LNCAP (cell line): Measurements from ENCODE around the gene CD300H.

Experiments used
- TF ChIP-seq, protein P1 (sequence below): fragments of 450-650 bp; IDR thresholded peaks from 2 replicates; pipeline ENCODE4 v1.5.1; 2017; ENCODE audit warnings: mild to moderate bottlenecking

Gene CD300H

DNA sequence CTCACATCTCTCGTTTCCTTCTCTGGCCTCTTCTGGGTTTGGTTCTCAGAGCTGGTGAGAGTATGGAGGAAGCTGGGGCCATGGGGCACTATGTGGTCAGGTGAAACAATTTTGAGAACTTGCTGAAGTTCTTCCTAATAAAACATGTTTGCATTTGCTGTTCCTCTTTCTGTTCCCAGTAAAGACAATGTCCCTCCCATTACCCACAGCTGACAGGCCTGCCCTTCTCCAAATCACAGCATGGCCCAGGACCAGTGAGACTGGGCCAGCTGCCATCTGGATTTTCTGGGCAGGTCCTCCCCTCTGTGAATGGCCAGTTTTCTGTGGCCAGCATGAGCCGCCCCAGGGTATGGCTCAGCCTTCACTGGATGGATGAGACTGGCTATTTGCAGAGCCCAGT lies at the start of gene CD300H:
TSS of gene CD300H (minus strand) at position 113 of the 400 bp plus-strand sequence.
- TF ChIP-seq, protein P1, sequence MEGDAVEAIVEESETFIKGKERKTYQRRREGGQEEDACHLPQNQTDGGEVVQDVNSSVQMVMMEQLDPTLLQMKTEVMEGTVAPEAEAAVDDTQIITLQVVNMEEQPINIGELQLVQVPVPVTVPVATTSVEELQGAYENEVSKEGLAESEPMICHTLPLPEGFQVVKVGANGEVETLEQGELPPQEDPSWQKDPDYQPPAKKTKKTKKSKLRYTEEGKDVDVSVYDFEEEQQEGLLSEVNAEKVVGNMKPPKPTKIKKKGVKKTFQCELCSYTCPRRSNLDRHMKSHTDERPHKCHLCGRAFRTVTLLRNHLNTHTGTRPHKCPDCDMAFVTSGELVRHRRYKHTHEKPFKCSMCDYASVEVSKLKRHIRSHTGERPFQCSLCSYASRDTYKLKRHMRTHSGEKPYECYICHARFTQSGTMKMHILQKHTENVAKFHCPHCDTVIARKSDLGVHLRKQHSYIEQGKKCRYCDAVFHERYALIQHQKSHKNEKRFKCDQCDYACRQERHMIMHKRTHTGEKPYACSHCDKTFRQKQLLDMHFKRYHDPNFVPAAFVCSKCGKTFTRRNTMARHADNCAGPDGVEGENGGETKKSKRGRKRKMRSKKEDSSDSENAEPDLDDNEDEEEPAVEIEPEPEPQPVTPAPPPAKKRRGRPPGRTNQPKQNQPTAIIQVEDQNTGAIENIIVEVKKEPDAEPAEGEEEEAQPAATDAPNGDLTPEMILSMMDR = no peak

DNA sequence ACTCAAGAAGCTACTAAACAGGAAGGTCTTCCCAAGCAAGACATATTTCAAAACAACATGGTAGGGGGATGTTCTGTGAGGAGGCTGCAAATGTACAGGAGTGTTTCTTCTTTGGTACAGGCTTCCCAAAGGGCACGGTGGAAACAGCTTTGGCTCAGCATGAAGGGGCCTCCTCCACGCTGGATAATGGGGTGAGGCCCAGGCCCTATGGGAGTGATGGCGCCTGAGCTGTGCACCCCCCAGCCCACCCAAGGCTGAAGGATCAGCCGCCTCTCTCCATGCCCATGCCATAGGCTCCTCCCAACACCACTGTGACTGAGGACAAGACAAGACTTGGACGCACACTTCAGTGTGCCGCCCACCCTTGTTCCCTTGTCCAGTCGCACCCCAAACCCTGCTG lies 49.4 kb upstream of the CD300H start:
- TF ChIP-seq, protein P1 = no peak

DNA sequence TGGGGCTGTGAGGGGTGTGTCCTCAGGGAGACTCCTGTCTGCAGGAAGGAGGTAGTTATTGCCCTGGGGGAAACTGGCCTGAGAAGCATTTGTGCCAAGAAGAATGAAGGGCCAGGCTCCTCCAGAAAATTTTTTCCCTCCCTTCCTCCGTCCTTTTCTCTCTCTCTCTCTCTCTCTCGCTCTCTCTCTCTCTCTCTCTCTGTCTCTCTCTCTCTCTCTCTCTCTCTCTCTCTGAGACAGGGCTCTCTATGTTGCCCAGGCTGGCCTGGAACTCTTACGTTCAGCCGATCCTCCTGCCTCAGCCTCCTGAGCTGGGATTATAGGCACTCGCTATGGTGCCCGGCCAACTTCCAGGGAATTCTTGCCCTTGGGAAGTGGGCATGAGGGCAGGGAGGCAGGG lies 44.7 kb upstream of the CD300H start:
- TF ChIP-seq, protein P1 = no peak

DNA sequence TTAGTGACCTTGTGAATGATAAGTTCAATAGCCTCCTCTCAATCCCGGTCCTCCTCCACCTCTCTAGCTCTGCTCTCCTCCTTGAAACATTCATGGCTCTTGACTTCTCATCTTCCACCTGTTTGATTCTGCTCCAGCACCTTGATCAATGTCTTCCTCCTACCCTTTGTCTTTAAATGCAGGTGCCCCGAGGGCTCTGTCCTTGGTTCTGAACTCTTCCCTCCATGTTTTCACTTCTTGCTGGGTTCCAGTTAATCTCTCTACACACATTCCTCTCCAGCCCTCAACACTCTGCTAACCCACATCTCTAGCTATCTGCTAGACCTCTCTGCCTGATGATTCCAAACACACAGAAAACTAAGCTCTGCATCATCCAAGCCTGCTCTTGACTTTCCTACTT lies 42.8 kb upstream of the CD300H start:
- TF ChIP-seq, protein P1 = no peak

DNA sequence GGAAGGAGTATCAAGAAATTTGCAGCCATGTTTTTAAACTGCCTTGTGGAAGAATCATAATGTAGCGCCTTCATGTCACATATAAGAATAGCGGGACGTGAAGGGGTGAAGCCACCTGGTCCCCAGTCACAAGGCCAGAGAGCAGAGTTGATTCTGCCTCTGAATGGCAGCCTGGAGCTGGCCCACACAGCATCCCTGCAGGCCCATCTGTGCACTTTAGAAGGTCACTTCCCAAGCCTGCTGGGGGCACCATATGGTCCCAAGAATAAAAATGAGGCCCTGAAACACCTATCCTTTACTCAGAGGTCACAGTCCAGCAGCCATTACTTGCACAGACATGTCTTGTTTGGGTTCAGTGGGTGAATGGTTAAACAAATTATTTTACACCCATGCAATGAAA lies 41.2 kb upstream of the CD300H start:
- TF ChIP-seq, protein P1 = no peak

DNA sequence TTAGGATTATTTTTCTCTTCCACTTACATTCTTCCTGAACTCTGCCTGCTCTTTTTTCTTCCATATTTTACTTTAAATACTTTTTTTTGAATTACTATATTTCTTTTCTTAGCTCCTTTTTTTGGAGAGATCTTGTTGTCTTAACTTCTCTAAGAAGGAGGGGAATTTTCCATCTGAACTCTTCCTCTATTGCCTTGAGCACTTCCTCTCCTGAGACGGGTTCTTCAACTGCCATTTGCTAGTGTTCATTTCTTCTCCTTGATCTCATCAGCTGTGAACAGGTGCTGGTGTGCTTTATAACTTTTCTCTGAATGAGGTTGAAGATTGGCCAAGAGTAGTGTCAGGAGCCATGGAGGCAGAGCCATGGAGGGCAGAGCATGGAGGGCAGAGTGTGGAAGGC lies 39.9 kb upstream of the CD300H start:
- TF ChIP-seq, protein P1 = no peak

DNA sequence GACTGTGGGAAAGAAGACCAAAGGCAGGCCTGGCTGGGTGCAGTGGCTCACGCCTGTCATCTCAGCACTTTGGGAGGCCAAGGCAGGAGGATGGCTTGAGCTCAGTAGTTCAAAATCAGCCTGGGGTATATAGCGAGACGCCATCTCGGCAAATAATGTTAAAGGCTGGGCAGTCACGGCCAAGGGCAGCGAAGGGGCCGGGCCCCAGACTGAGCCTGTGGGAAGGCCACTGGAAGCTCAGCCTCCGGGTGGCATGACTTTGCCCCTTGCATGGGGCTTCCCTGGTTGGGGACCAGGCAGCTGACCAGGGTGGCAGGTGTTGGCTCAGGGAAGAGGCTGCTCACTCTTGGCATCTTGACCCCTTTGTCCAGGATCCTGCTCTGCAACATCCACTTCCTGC lies 38.7 kb upstream of the CD300H start:
- TF ChIP-seq, protein P1 = no peak

DNA sequence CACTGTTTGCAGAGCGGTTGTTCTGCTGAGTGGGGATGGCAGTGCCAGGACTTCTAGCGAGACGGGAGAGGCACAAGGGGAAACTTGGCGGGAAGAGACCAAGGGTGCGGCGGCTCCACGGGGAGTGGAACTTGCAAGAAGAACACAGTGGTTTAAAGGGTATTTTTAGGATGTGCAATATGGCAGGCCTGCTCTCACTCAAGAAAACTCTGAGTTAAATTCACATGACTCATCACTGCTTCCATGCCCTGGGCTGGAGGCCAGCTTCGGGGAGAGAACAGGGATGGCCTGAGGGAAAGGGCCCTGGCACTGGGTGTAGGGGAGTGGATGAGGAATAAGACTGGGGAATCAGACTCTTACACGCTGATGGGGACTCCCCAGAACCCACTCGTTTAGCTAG lies 38.1 kb upstream of the CD300H start:
- TF ChIP-seq, protein P1 = no peak
